RWPE2 (cell line): Measurements from ENCODE around the gene ZNF28.
"Not testable (repeated sequence)": the region's sequence is repeated elsewhere in the genome, so short reads cannot be mapped to it uniquely, and the experiment has no call there.

ENCODE experiments used
- ATAC-seq: fragments of 200-7000 bp; cut with Tn5 transposase; 3 replicates; pipeline ENCODE4 v1.9.1; 2021; ENCODE audit warnings: low read depth
- DNase-seq: peaks from one replicate; pipeline ENCODE4 v3.0.0-alpha.2; 2020; ENCODE audit warnings: low spot score
- H3K27ac ChIP-seq: fragments of 450-650 bp; 2 replicates; pipeline ENCODE4 v1.5.1; 2017; ENCODE audit warnings: mild to moderate bottlenecking; ENCODE audit not compliant: poor library complexity, severe bottlenecking
- H3K27me3 ChIP-seq: fragments of 250-450 bp; sonication (Bioruptor Pico); 2 replicates; pipeline ENCODE4 v1.5.1; 2021; ENCODE audit warnings: mild to moderate bottlenecking, moderate library complexity; ENCODE audit not compliant: insufficient read depth, poor library complexity, severe bottlenecking
- H3K36me3 ChIP-seq: fragments of 250-450 bp; sonication (Bioruptor Pico); 2 replicates; pipeline ENCODE4 v1.5.1; 2020; ENCODE audit warnings: low read depth, mild to moderate bottlenecking, moderate library complexity
- H3K4me1 ChIP-seq: fragments of 250-450 bp; sonication (Bioruptor Pico); 2 replicates; pipeline ENCODE4 v1.5.1; 2021; ENCODE audit warnings: mild to moderate bottlenecking, moderate library complexity; ENCODE audit not compliant: insufficient read depth, poor library complexity, severe bottlenecking
- H3K4me3 ChIP-seq: fragments of 250-450 bp; sonication (Bioruptor Pico); 2 replicates; pipeline ENCODE4 v1.5.1; 2021; ENCODE audit warnings: mild to moderate bottlenecking, moderate library complexity; ENCODE audit not compliant: severe bottlenecking
- H3K9me3 ChIP-seq: fragments of 250-450 bp; sonication (Bioruptor Pico); 2 replicates; pipeline ENCODE4 v1.5.1; 2021; ENCODE audit warnings: mild to moderate bottlenecking, moderate library complexity; ENCODE audit not compliant: severe bottlenecking

The ZNF28 gene

GRCh38 chr19:52821204-52821960, at the start of gene ZNF28:
TSS of gene ZNF28 (minus strand) at chr19:52821633. CDS start at chr19:52817958, 3,675 bp downstream.
- DNase-seq, H3K4me1 ChIP-seq, H3K27me3 ChIP-seq, H3K36me3 ChIP-seq, H3K9me3 ChIP-seq, H3K27ac ChIP-seq: not testable (repeated sequence)
- peak; percentile 99 for ATAC-seq
- peak within 1 kb of the TSS; percentile 64 for H3K4me3 ChIP-seq

- H3K27me3 ChIP-seq, DNase-seq, ATAC-seq, H3K9me3 ChIP-seq, H3K4me3 ChIP-seq, H3K36me3 ChIP-seq, H3K27ac ChIP-seq, H3K4me1 ChIP-seq: not testable (repeated sequence)
These were observed 46.6 kb upstream of the ZNF28 start for GRCh38 chr19:52868031-52868430.

- H3K27me3 ChIP-seq, H3K9me3 ChIP-seq, H3K4me1 ChIP-seq, DNase-seq: not testable (repeated sequence)
- peak; percentile 97 for ATAC-seq
- Histone ChIP-seq H3K27ac (peak within 1 kb of the TSS; percentile 56), H3K4me3 (peak within 1 kb of the TSS; percentile 47), H3K36me3 (peaks cover 14% of the 10 kb centered on the region)
These were observed 36.2 kb upstream of the ZNF28 start, which contains the start of gene ZNF468 for GRCh38 chr19:52857378-52858191. TSS of gene ZNF468 (minus strand) at chr19:52857619. CDS start at chr19:52854272, 3,347 bp downstream.

GRCh38 chr19:52856540-52857377, 35.3 kb upstream of the ZNF28 start:
- H3K4me3 ChIP-seq, result peak overlapping the region; percentile 47
- peaks cover 23% of the 10 kb centered on the region for H3K36me3 ChIP-seq
- not testable (repeated sequence) for H3K9me3 ChIP-seq, H3K4me1 ChIP-seq, DNase-seq, H3K27me3 ChIP-seq
- H3K27ac ChIP-seq, result peak overlapping the region; percentile 56
- peak; percentile 9 for ATAC-seq

GRCh38 chr19:52847352-52847751, 25.9 kb upstream of the ZNF28 start:
- not testable (repeated sequence) for DNase-seq, ATAC-seq, H3K4me1 ChIP-seq, H3K9me3 ChIP-seq, H3K27me3 ChIP-seq, H3K4me3 ChIP-seq, H3K27ac ChIP-seq
- H3K36me3 ChIP-seq, result peaks cover 85% of the 10 kb centered on the region

- Histone ChIP-seq H3K36me3 (peaks cover 70% of the 10 kb centered on the region), H3K9me3 (peaks cover 29% of the 10 kb centered on the region)
- ATAC-seq, result not testable (repeated sequence)
These were observed 19.5 kb upstream of the ZNF28 start for GRCh38 chr19:52840825-52841465.

GRCh38 chr19:52834289-52834688, 12.9 kb upstream of the ZNF28 start:
- not testable (repeated sequence) for H3K4me3 ChIP-seq, H3K4me1 ChIP-seq, ATAC-seq, H3K27me3 ChIP-seq, H3K36me3 ChIP-seq, H3K27ac ChIP-seq, DNase-seq
- peaks cover 14% of the 10 kb centered on the region for H3K9me3 ChIP-seq

More at GRCh38 chr19:52840825-52841465, 19.5 kb upstream of the ZNF28 start:
- H3K27ac ChIP-seq, H3K27me3 ChIP-seq, H3K4me1 ChIP-seq, DNase-seq, H3K4me3 ChIP-seq: not testable (repeated sequence)

GRCh38 chr19:52833541-52833940, 12.1 kb upstream of the ZNF28 start:
- H3K27ac ChIP-seq, H3K36me3 ChIP-seq, H3K27me3 ChIP-seq, DNase-seq, H3K9me3 ChIP-seq, ATAC-seq, H3K4me3 ChIP-seq, H3K4me1 ChIP-seq: not testable (repeated sequence)

GRCh38 chr19:52829866-52830265, 8.4 kb upstream of the ZNF28 start:
- not testable (repeated sequence) for ATAC-seq

More at GRCh38 chr19:52829866-52830265, 8.4 kb upstream of the ZNF28 start:
- not testable (repeated sequence) for DNase-seq, H3K9me3 ChIP-seq, H3K27ac ChIP-seq, H3K27me3 ChIP-seq, H3K36me3 ChIP-seq, H3K4me1 ChIP-seq, H3K4me3 ChIP-seq
